WTC11 (cell line): ENCODE data around the gene OR5K4. TPM values are rescaled to one million over a fixed set of nuclear protein-coding genes. Genes with fewer than 3 reads are reported as not detected.
A peak's percentile ranks its signal among the peaks of the same experiment; 100 is the strongest.

Experiments
- ATAC-seq: fragments of 200-7000 bp; cut with Tn5 transposase; 2 replicates; pipeline ENCODE4 v1.10.0; 2021; ENCODE audit warnings: mild to moderate bottlenecking, moderate library complexity
- CTCF ChIA-PET: fragments of 300-600 bp; sonication (Branson Sonifier 250); formaldehyde crosslinking; loops from one replicate; lab custom pipeline; 2021; ENCODE audit warnings: antibody characterized with exemption; lab: Charles Lee
- POLR2A ChIA-PET: fragments of 350-600 bp; sonication (Branson Sonifier 250); formaldehyde crosslinking; loops from one replicate; lab custom pipeline; 2021; ENCODE audit warnings: antibody characterized with exemption; lab: Charles Lee
- DNase-seq: peaks from one replicate; pipeline ENCODE4 v3.0.0; 2021; ENCODE audit warnings: low spot score
- H3K27ac Mint-ChIP-seq: 2 replicates; pipeline ENCODE4 v1.8.0; 2021; ENCODE audit warnings: mixed read lengths
- H3K27me3 Mint-ChIP-seq: 2 replicates; pipeline ENCODE4 v1.8.0; 2021; ENCODE audit warnings: low read depth, mild to moderate bottlenecking, moderate library complexity, mixed read lengths
- H3K36me3 Mint-ChIP-seq: 2 replicates; pipeline ENCODE4 v1.8.0; 2021; ENCODE audit warnings: mixed read lengths
- H3K4me1 Mint-ChIP-seq: 2 replicates; pipeline ENCODE4 v1.8.0; 2022; ENCODE audit warnings: mixed read lengths
- H3K4me3 Mint-ChIP-seq: 2 replicates; pipeline ENCODE4 v1.8.0; 2021; ENCODE audit warnings: mild to moderate bottlenecking, moderate library complexity, mixed read lengths
- H3K9me3 Mint-ChIP-seq: 2 replicates; pipeline ENCODE4 v1.8.0; 2021; ENCODE audit warnings: mixed read lengths
- ATF3 ChIP-seq: sonication (generic); formaldehyde crosslinking; conservative IDR thresholded peaks from 2 replicates; pipeline ENCODE4 v1.8.1; 2022; ENCODE audit warnings: mild to moderate bottlenecking, missing genetic modification reagents
- CBFB ChIP-seq: sonication (generic); formaldehyde crosslinking; IDR thresholded peaks from 2 replicates; pipeline ENCODE4 v1.8.1; 2022; ENCODE audit warnings: mild to moderate bottlenecking, low read depth, missing genetic modification reagents
- E2F5 ChIP-seq: sonication (generic); formaldehyde crosslinking; IDR thresholded peaks from 2 replicates; pipeline ENCODE4 v1.8.1; 2022; ENCODE audit warnings: mild to moderate bottlenecking, moderate library complexity, missing genetic modification reagents
- ESRRA ChIP-seq: sonication (generic); formaldehyde crosslinking; IDR thresholded peaks from 2 replicates; pipeline ENCODE4 v1.8.1; 2022; ENCODE audit warnings: mild to moderate bottlenecking, missing genetic modification reagents, borderline replicate concordance
- FOXJ3 ChIP-seq: sonication (generic); formaldehyde crosslinking; IDR thresholded peaks from 2 replicates; pipeline ENCODE4 v1.9.0; 2021; ENCODE audit warnings: missing genetic modification reagents, mild to moderate bottlenecking, borderline replicate concordance
- FOXP1 ChIP-seq: sonication (generic); formaldehyde crosslinking; IDR thresholded peaks from 2 replicates; pipeline ENCODE4 v1.8.0; 2022; ENCODE audit warnings: missing genetic modification reagents, mild to moderate bottlenecking, moderate library complexity, borderline replicate concordance
- MAX ChIP-seq: sonication (generic); formaldehyde crosslinking; IDR thresholded peaks from 2 replicates; pipeline ENCODE4 v1.8.0; 2022; ENCODE audit warnings: mild to moderate bottlenecking, missing genetic modification reagents
- NFATC4 ChIP-seq: fragments of 250-450 bp; sonication (Bioruptor Pico); IDR thresholded peaks from 2 replicates; pipeline ENCODE4 v1.9.0; 2021; ENCODE audit warnings: mild to moderate bottlenecking
- NR3C1 ChIP-seq: sonication (generic); formaldehyde crosslinking; conservative IDR thresholded peaks from 2 replicates; pipeline ENCODE4 v1.8.1; 2023; ENCODE audit warnings: low read depth, mild to moderate bottlenecking, missing genetic modification reagents
- PRDM15 ChIP-seq: sonication (generic); formaldehyde crosslinking; IDR thresholded peaks from 2 replicates; pipeline ENCODE4 v1.8.0; 2022; ENCODE audit warnings: missing genetic modification reagents
- RORB ChIP-seq: fragments of 250-450 bp; sonication (Bioruptor Pico); IDR thresholded peaks from 2 replicates; pipeline ENCODE4 v1.9.0; 2021; ENCODE audit warnings: mild to moderate bottlenecking
- STAT6 ChIP-seq: sonication (generic); formaldehyde crosslinking; conservative IDR thresholded peaks from 2 replicates; pipeline ENCODE4 v1.8.1; 2023; ENCODE audit warnings: mild to moderate bottlenecking, low read depth, missing genetic modification reagents, moderate library complexity
- ZMAT4 ChIP-seq: fragments of 250-450 bp; sonication (Bioruptor Pico); IDR thresholded peaks from 2 replicates; pipeline ENCODE4 v1.9.0; 2021; ENCODE audit warnings: mild to moderate bottlenecking
- ZNF425 ChIP-seq: fragments of 250-450 bp; sonication (Bioruptor Pico); conservative IDR thresholded peaks from 2 replicates; pipeline ENCODE4 v1.9.0; 2021; ENCODE audit warnings: mild to moderate bottlenecking
- ZNF512 ChIP-seq: sonication (generic); formaldehyde crosslinking; IDR thresholded peaks from 2 replicates; pipeline ENCODE4 v1.8.1; 2022; ENCODE audit warnings: missing genetic modification reagents, borderline replicate concordance
- total RNA-seq: library from RNA; stranded (reverse); gene quantifications from 3 replicates; pipeline ENCODE4 v1.2.3, GENCODE V29; 2021

OR5K4 gene
- total RNA-seq, 1 experiment from 2014 or later: not detected

GRCh38 chr3:98322686-98323085, 31.0 kb upstream of the OR5K4 start (continued):
- TF ChIP-seq ZNF425 (CRISPR knock-in tag) (no peak), STAT6 (CRISPR knock-in tag) (no peak), FOXJ3 (CRISPR knock-in tag) (no peak), ZNF512 (CRISPR knock-in tag) (no peak), PRDM15 (CRISPR knock-in tag) (no peak), CBFB (CRISPR knock-in tag) (no peak), ESRRA (CRISPR knock-in tag) (no peak), FOXP1 (CRISPR knock-in tag) (no peak), RORB (CRISPR knock-in tag) (no peak), NFATC4 (CRISPR knock-in tag) (no peak)
- TF ChIP-seq, all 79 proteins: peak for 0

GRCh38 chr3:98323425-98323824, 30.2 kb upstream of the OR5K4 start:
- peak overlapping the region; percentile 63 for H3K4me3 Mint-ChIP-seq
- DNase-seq (no peak), ATAC-seq (no peak)
- H3K4me1 Mint-ChIP-seq: peaks cover 66% of the 10 kb centered on the region
- H3K27ac Mint-ChIP-seq: no peak overlapping the region
- CTCF ChIA-PET: no interaction called here
- TF ChIP-seq MAX (no peak), NR3C1 (CRISPR knock-in tag) (no peak), ZMAT4 (CRISPR knock-in tag) (no peak), NFATC4 (CRISPR knock-in tag) (no peak), E2F5 (CRISPR knock-in tag) (no peak), ATF3 (no peak)
- H3K36me3 Mint-ChIP-seq: peaks cover 26% of the 10 kb centered on the region
- peaks cover 10% of the 10 kb centered on the region for H3K9me3 Mint-ChIP-seq
- POLR2A ChIA-PET: no interaction called here
- H3K27me3 Mint-ChIP-seq: no peaks in the 10 kb centered on the region
